Neural progenitor cell (in vitro differentiated cells): ENCODE data around the gene TSHZ3. TPM values are rescaled to one million over a fixed set of nuclear protein-coding genes. Genes with fewer than 3 reads are reported as not detected.

ENCODE experiments used
- DNase-seq: peaks from one replicate; pipeline ENCODE4 v3.0.0-alpha.2; 2016; ENCODE audit warnings: low spot score
- H2AFZ ChIP-seq: fragments of 200-600 bp; sonication (generic); replicated peaks from 2 replicates; pipeline ENCODE4 v1.6.1; 2016; ENCODE audit warnings: antibody characterized with exemption
- H3F3A ChIP-seq: fragments of 200-600 bp; sonication (generic); 2 replicates; pipeline ENCODE4 v1.6.1; 2016; ENCODE audit warnings: antibody characterized with exemption, low read depth
- H3K27ac ChIP-seq: fragments of 200-600 bp; sonication (generic); 2 replicates; pipeline ENCODE4 v1.5.1; 2016; ENCODE audit warnings: mild to moderate bottlenecking
- H3K27me3 ChIP-seq: fragments of 200-600 bp; sonication (generic); 2 replicates; pipeline ENCODE4 v1.6.1; 2016; ENCODE audit warnings: mild to moderate bottlenecking, moderate library complexity
- H3K36me3 ChIP-seq: fragments of 200-600 bp; sonication (generic); 2 replicates; pipeline ENCODE4 v1.5.1; 2016
- H3K4me1 ChIP-seq: fragments of 200-600 bp; sonication (generic); 2 replicates; pipeline ENCODE4 v1.6.1; 2016; ENCODE audit warnings: mixed run types
- H3K4me2 ChIP-seq: fragments of 200-600 bp; sonication (generic); 2 replicates; pipeline ENCODE4 v1.6.1; 2016
- H3K4me3 ChIP-seq: fragments of 200-600 bp; sonication (generic); 2 replicates; pipeline ENCODE4 v1.5.1; 2016
- H3K79me2 ChIP-seq: fragments of 200-600 bp; sonication (generic); 2 replicates; pipeline ENCODE4 v1.6.1; 2016; ENCODE audit warnings: low read depth
- H3K9ac ChIP-seq: fragments of 200-600 bp; sonication (generic); 2 replicates; pipeline ENCODE4 v1.6.1; 2016
- H3K9me3 ChIP-seq: fragments of 200-600 bp; sonication (generic); 2 replicates; pipeline ENCODE4 v1.5.1; 2016; ENCODE audit warnings: low read depth
- H4K20me1 ChIP-seq: fragments of 200-600 bp; sonication (generic); 2 replicates; pipeline ENCODE4 v1.6.1; 2016; ENCODE audit warnings: low read depth
- H3K27ac Mint-ChIP-seq: 3 replicates; pipeline ENCODE4 v1.8.0; 2021; ENCODE audit warnings: mixed read lengths
- H3K27me3 Mint-ChIP-seq: 2 replicates; pipeline ENCODE4 v1.8.0; 2022; ENCODE audit warnings: low read depth, mild to moderate bottlenecking, inconsistent platforms, moderate library complexity, mixed read lengths; ENCODE audit not compliant: insufficient read depth
- H3K36me3 Mint-ChIP-seq: 3 replicates; pipeline ENCODE4 v1.8.0; 2021; ENCODE audit warnings: mixed read lengths
- H3K4me1 Mint-ChIP-seq: 3 replicates; pipeline ENCODE4 v1.8.0; 2021; ENCODE audit warnings: mixed read lengths
- H3K4me3 Mint-ChIP-seq: 3 replicates; pipeline ENCODE4 v1.8.0; 2021; ENCODE audit warnings: mild to moderate bottlenecking, moderate library complexity, mixed read lengths
- H3K9me3 Mint-ChIP-seq: 3 replicates; pipeline ENCODE4 v1.8.0; 2020; ENCODE audit warnings: mixed read lengths
- EZH2 ChIP-seq: fragments of 200-600 bp; sonication (generic); IDR thresholded peaks from 2 replicates; pipeline ENCODE4 v1.6.1; 2017; ENCODE audit warnings: antibody characterized with exemption, mild to moderate bottlenecking, moderate library complexity
- EZH2phosphoT487 ChIP-seq: fragments of 200-600 bp; sonication (generic); IDR thresholded peaks from 2 replicates; pipeline ENCODE4 v1.6.1; 2017; ENCODE audit warnings: antibody characterized with exemption
- total RNA-seq: library from RNA; depleted of rRNA; stranded (reverse); fragments of >200 nt; gene quantifications from 2 replicates; pipeline ENCODE4 v1.2.3, GENCODE V29; 2015; ENCODE audit warnings: low replicate concordance
- TF ChIP-seq, protein P1 (sequence below): fragments of 200-600 bp; sonication (generic); IDR thresholded peaks from 2 replicates; pipeline ENCODE4 v1.5.1; 2017; ENCODE audit warnings: antibody characterized with exemption, mild to moderate bottlenecking

TSHZ3 gene
- total RNA-seq, 1 donor from 2014 or later: 0.60 TPM

DNA sequence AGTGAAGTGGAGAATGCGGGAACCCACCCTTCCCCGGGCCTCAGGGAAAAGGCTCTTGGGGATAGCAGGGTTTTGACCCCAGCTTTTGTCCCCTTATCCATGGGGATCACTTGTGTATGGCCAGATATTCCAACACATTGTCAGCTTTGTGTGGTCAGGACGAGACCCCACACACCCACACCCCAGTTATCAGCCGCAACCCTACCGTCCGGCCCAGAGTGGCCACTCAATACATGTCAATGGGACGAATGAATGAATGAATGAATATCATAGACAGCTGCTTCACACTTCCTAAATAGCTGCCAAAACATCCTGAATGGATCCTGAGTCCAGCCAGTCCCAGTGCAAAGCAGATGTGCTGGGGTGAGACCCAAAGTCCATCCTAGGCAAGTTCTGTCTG lies 64.6 kb downstream of the TSHZ3 start:
- no peaks in the 10 kb centered on the region for H3K79me2 ChIP-seq
- H3K4me1 Mint-ChIP-seq: peaks cover 5% of the 10 kb centered on the region
- no peak overlapping the region for H3K9ac ChIP-seq
- H4K20me1 ChIP-seq: no peaks in the 10 kb centered on the region
- no peak overlapping the region for H3K4me2 ChIP-seq
- H3K4me1 ChIP-seq: no peaks in the 10 kb centered on the region
- H3K27ac Mint-ChIP-seq: no peak overlapping the region
- peaks cover 4% of the 10 kb centered on the region for H3K27me3 Mint-ChIP-seq
- H3K4me3 Mint-ChIP-seq: no peak overlapping the region
- H3K9me3 ChIP-seq: no peaks in the 10 kb centered on the region
- H3F3A ChIP-seq: no peaks in the 10 kb centered on the region
- H3K36me3 Mint-ChIP-seq: no peaks in the 10 kb centered on the region
- no peak overlapping the region for H3K27ac ChIP-seq
- no peaks in the 10 kb centered on the region for H3K36me3 ChIP-seq
- no peak for DNase-seq
- TF ChIP-seq, protein P1, sequence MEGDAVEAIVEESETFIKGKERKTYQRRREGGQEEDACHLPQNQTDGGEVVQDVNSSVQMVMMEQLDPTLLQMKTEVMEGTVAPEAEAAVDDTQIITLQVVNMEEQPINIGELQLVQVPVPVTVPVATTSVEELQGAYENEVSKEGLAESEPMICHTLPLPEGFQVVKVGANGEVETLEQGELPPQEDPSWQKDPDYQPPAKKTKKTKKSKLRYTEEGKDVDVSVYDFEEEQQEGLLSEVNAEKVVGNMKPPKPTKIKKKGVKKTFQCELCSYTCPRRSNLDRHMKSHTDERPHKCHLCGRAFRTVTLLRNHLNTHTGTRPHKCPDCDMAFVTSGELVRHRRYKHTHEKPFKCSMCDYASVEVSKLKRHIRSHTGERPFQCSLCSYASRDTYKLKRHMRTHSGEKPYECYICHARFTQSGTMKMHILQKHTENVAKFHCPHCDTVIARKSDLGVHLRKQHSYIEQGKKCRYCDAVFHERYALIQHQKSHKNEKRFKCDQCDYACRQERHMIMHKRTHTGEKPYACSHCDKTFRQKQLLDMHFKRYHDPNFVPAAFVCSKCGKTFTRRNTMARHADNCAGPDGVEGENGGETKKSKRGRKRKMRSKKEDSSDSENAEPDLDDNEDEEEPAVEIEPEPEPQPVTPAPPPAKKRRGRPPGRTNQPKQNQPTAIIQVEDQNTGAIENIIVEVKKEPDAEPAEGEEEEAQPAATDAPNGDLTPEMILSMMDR: no peak
- no peak for TF ChIP-seq EZH2
- TF ChIP-seq EZH2phosphoT487: no peak
- H3K27me3 ChIP-seq: no peaks in the 10 kb centered on the region
- H2AFZ ChIP-seq: no peak overlapping the region
- no peaks in the 10 kb centered on the region for H3K9me3 Mint-ChIP-seq
- no peak overlapping the region for H3K4me3 ChIP-seq

DNA sequence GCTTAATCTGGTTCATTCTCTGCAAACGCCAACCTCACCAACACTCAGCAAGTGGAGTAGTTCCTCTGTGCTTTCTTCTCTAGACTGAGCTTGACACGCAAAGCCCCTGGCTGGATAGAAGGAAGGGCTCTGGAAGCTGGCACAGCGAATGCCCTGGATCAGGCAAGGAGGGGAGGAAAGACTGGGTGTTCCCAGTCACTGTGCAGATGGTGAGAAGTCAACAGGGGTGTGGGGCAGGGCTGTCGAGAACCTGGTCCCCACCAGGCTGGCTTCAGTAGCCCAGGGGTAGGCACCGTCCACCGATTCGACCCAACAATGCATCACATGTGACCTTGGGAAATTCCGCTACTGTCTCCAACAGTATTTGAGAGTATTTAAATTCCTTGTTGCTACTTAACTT lies 65.5 kb downstream of the TSHZ3 start:
- no peaks in the 10 kb centered on the region for H4K20me1 ChIP-seq

DNA sequence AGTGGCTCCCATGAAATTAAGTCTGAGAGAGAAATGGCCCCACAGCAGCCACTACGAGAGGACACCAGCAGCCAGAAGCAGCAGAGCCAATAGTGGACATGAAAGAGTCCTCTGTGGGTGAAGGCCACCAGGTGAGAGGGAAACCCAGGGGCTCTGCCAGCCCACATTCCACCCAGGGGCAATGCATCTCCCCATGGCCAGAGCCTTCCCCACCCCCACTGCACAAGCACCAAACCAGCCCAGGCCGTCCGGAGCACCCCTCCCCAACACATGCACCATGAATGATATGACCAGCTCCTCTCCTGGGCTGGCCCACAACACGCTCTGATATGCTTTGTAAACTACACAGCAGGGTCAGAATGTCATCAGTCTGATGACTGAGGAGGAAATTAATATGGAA lies 66.9 kb downstream of the TSHZ3 start:
- Mint-ChIP-seq H3K9me3 (peaks cover 3% of the 10 kb centered on the region), H3K27ac (no peak overlapping the region), H3K27me3 (peaks cover 2% of the 10 kb centered on the region), H3K36me3 (peaks cover 5% of the 10 kb centered on the region), H3K4me3 (no peak overlapping the region), H3K4me1 (peaks cover 3% of the 10 kb centered on the region)
- Histone ChIP-seq H3K4me2 (no peak overlapping the region), H3F3A (no peaks in the 10 kb centered on the region), H3K4me3 (no peak overlapping the region), H3K4me1 (no peaks in the 10 kb centered on the region), H3K9me3 (no peaks in the 10 kb centered on the region), H3K9ac (no peak overlapping the region), H3K27me3 (no peaks in the 10 kb centered on the region), H3K79me2 (no peaks in the 10 kb centered on the region), H3K36me3 (no peaks in the 10 kb centered on the region), H2AFZ (no peak overlapping the region), H4K20me1 (no peaks in the 10 kb centered on the region), H3K27ac (no peak overlapping the region)
- TF ChIP-seq EZH2 (no peak), EZH2phosphoT487 (no peak)
- TF ChIP-seq, protein P1: no peak
- no peak for DNase-seq

More for the DNA sequence above, 65.5 kb downstream of the TSHZ3 start:
- no peak overlapping the region for H3K4me3 ChIP-seq
- peaks cover under 1% of the 10 kb centered on the region for H3K36me3 Mint-ChIP-seq
- H3K4me1 ChIP-seq: no peaks in the 10 kb centered on the region
- H3K9me3 ChIP-seq: no peaks in the 10 kb centered on the region
- H3K36me3 ChIP-seq: no peaks in the 10 kb centered on the region
- H3K9ac ChIP-seq: no peak overlapping the region
- no peak overlapping the region for H3K4me2 ChIP-seq
- no peak overlapping the region for H3K27ac Mint-ChIP-seq
- H3K79me2 ChIP-seq: no peaks in the 10 kb centered on the region
- DNase-seq: no peak
- H2AFZ ChIP-seq: no peak overlapping the region
- no peaks in the 10 kb centered on the region for H3F3A ChIP-seq
- H3K4me1 Mint-ChIP-seq: peaks cover 3% of the 10 kb centered on the region
- peaks cover 4% of the 10 kb centered on the region for H3K27me3 Mint-ChIP-seq
- no peak overlapping the region for H3K4me3 Mint-ChIP-seq
- no peaks in the 10 kb centered on the region for H3K9me3 Mint-ChIP-seq
- TF ChIP-seq EZH2: no peak
- TF ChIP-seq, protein P1: no peak
- TF ChIP-seq EZH2phosphoT487: no peak
- no peak overlapping the region for H3K27ac ChIP-seq
- no peaks in the 10 kb centered on the region for H3K27me3 ChIP-seq
